SU-DHL-6 (cell line): ENCODE data around the gene CCL24.

ENCODE experiments used
- CTCF ChIP-seq: fragments of 200-600 bp; sonication (generic); IDR thresholded peaks from one replicate; pipeline ENCODE4 v1.5.1; 2017; ENCODE audit warnings: antibody characterized with exemption, mild to moderate bottlenecking, low read length, moderate library complexity; ENCODE audit not compliant: insufficient read depth, poor library complexity, severe bottlenecking
- EZH2phosphoT487 ChIP-seq: fragments of 200-600 bp; sonication (generic), shearing (Covaris generic); conservative IDR thresholded peaks from 2 replicates; pipeline ENCODE4 v1.6.1; 2018; ENCODE audit warnings: mild to moderate bottlenecking, antibody characterized with exemption, low read length, moderate library complexity, mixed read lengths

GRCh38 chr7:75836798-75837197 lies 23.2 kb upstream of the CCL24 start:
- TF ChIP-seq CTCF = no peak
- TF ChIP-seq EZH2phosphoT487 = no peak
